GM21619 (cell line): Measurements from ENCODE around the gene PDE3B.
"Not testable (repeated sequence)": the region's sequence is repeated elsewhere in the genome, so short reads cannot be mapped to it uniquely, and the experiment has no call there.

ENCODE experiments used
- ATAC-seq: cut with Tn5 transposase; IDR thresholded peaks from one replicate; pipeline ENCODE4 v1.9.1; 2021; ENCODE audit not compliant: unreplicated experiment

Gene PDE3B

GRCh38 chr11:14742849-14743559 is 99.4 kb downstream of the PDE3B start:
- ATAC-seq, result no peak

GRCh38 chr11:14743667-14744066 is 100.1 kb downstream of the PDE3B start:
- not testable (repeated sequence) for ATAC-seq

- no peak for ATAC-seq
These were observed 103.3 kb downstream of the PDE3B start for GRCh38 chr11:14746857-14747395.

GRCh38 chr11:14748090-14748489 is 104.5 kb downstream of the PDE3B start:
- no peak for ATAC-seq

- no peak for ATAC-seq
These were observed 107.3 kb downstream of the PDE3B start for GRCh38 chr11:14750911-14751310.

- no peak for ATAC-seq
These were observed 108.4 kb downstream of the PDE3B start for GRCh38 chr11:14751975-14752407.

GRCh38 chr11:14755140-14755539 is 111.5 kb downstream of the PDE3B start:
- ATAC-seq, result no peak

- ATAC-seq, result no peak
These were observed 112.7 kb downstream of the PDE3B start for GRCh38 chr11:14756349-14756748.

GRCh38 chr11:14759300-14760012 is 115.9 kb downstream of the PDE3B start:
- not testable (repeated sequence) for ATAC-seq

GRCh38 chr11:14764179-14764578 is 120.6 kb downstream of the PDE3B start:
- no peak for ATAC-seq

GRCh38 chr11:14764579-14765527 is 121.2 kb downstream of the PDE3B start:
- ATAC-seq, result peak; percentile 90

- ATAC-seq, result no peak
These were observed 123.0 kb downstream of the PDE3B start for GRCh38 chr11:14766585-14766984.

- ATAC-seq, result peak; percentile 49
These were observed 125.1 kb downstream of the PDE3B start for GRCh38 chr11:14768526-14769188.

GRCh38 chr11:14773755-14774154 is 130.2 kb downstream of the PDE3B start:
- ATAC-seq, result no peak

- ATAC-seq, result no peak
These were observed 131.1 kb downstream of the PDE3B start for GRCh38 chr11:14774721-14775120.

- no peak for ATAC-seq
These were observed 132.3 kb downstream of the PDE3B start for GRCh38 chr11:14775897-14776296.

- ATAC-seq, result not testable (repeated sequence)
These were observed 134.9 kb downstream of the PDE3B start for GRCh38 chr11:14778460-14778859.

- no peak for ATAC-seq
These were observed 140.2 kb downstream of the PDE3B start for GRCh38 chr11:14783788-14784187.

GRCh38 chr11:14784230-14784629 is 140.6 kb downstream of the PDE3B start:
- no peak for ATAC-seq

- no peak for ATAC-seq
These were observed 146.4 kb downstream of the PDE3B start for GRCh38 chr11:14789879-14790484.
